BE2C (cell line): ENCODE results near the gene GMEB2. TPM values are rescaled to one million over a fixed set of nuclear protein-coding genes. Genes with fewer than 3 reads are reported as not detected.
A peak's percentile ranks its signal among the peaks of the same experiment; 100 is the strongest.
"Not testable (repeated sequence)": the region's sequence is repeated elsewhere in the genome, so short reads cannot be mapped to it uniquely, and the experiment has no call there.

Experiments
- DNase-seq: peaks from one replicate; pipeline ENCODE4 v3.0.0-alpha.2; 2020
- H3K27me3 ChIP-seq: fragments of 250-450 bp; sonication (Bioruptor Pico); 2 replicates; pipeline ENCODE4 v1.5.1; 2020; ENCODE audit warnings: mild to moderate bottlenecking
- H3K36me3 ChIP-seq: fragments of 250-450 bp; sonication (Bioruptor Pico); 2 replicates; pipeline ENCODE4 v1.5.1; 2020; ENCODE audit warnings: mild to moderate bottlenecking
- H3K4me1 ChIP-seq: fragments of 250-450 bp; sonication (Bioruptor Pico); 2 replicates; pipeline ENCODE4 v1.5.1; 2020
- H3K4me3 ChIP-seq: 2 replicates; pipeline ENCODE4 v1.5.1; 2011; ENCODE audit warnings: low read depth, low read length
- H3K9me3 ChIP-seq: fragments of 250-450 bp; sonication (Bioruptor Pico); 2 replicates; pipeline ENCODE4 v1.5.1; 2020
- polyA plus RNA-seq: library from polyadenylated mRNA; unstranded; fragments of >200 nt; gene quantifications from one replicate; pipeline ENCODE4 v1.2.1, GENCODE V29; 2012; ENCODE audit warnings: low read depth, missing spikeins; ENCODE audit not compliant: insufficient read length, insufficient read depth
- TF ChIP-seq, protein P1 (sequence below): IDR thresholded peaks from 2 replicates; pipeline ENCODE4 v1.5.1; 2012; ENCODE audit warnings: mild to moderate bottlenecking, low read depth, low read length

The GMEB2 gene
- polyA plus RNA-seq, result 21.2 TPM

DNA sequence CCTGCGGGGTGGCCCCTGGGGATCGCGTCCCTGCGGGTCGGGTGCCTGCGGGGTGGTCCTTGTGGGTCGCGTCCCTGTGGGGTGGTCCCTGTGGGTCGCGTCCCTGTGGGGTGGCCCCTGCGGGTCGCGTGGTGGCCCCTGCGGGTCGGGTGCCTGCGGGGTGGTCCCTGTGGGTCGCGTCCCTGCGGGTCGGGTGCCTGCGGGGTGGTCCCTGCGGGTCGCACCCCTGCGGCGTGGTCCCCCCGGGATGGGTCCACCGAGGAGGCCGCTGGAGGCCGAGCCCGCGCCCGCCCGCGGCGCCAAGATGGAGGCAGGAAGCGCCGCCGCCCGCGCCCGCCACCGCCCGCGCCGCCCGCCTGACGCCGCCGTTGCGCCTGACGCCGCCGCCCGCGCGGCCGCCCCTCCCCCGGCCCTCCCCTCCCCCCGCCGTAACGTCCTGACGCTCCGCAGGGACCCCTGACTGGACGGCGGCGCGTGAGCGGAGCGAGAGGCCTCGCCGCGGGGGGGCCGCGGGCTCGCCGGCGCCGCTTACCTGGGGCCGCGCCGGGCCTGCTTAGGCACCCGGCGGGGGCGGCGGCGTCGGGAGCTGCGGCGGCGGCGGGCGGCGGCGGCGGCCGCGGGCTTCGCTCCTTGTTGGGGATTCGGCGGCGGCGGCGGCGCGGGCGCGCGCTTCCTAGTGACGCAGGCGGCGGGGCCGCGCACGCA, at the start of gene GMEB2:
TSS of gene GMEB2 (minus strand) at position 678 of the 705 bp plus-strand sequence. CDS start 7,704 bp downstream, outside the sequence.
- Histone ChIP-seq H3K36me3 (peaks cover 4% of the 10 kb centered on the region; the same call in 1 of the 2 replicates), H3K9me3 (no peaks in the 10 kb centered on the region), H3K4me1 (no peaks in the 10 kb centered on the region; the same call in 1 of the 2 replicates), H3K4me3 (peak within 1 kb of the TSS; percentile 90), H3K27me3 (no peaks in the 10 kb centered on the region)
- TF ChIP-seq, protein P1, sequence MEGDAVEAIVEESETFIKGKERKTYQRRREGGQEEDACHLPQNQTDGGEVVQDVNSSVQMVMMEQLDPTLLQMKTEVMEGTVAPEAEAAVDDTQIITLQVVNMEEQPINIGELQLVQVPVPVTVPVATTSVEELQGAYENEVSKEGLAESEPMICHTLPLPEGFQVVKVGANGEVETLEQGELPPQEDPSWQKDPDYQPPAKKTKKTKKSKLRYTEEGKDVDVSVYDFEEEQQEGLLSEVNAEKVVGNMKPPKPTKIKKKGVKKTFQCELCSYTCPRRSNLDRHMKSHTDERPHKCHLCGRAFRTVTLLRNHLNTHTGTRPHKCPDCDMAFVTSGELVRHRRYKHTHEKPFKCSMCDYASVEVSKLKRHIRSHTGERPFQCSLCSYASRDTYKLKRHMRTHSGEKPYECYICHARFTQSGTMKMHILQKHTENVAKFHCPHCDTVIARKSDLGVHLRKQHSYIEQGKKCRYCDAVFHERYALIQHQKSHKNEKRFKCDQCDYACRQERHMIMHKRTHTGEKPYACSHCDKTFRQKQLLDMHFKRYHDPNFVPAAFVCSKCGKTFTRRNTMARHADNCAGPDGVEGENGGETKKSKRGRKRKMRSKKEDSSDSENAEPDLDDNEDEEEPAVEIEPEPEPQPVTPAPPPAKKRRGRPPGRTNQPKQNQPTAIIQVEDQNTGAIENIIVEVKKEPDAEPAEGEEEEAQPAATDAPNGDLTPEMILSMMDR, result no peak
- peak; percentile 82 for DNase-seq

GRCh38 chr20:63675681-63676368, 48.9 kb upstream of the GMEB2 start:
- H3K9me3 ChIP-seq, result no peaks in the 10 kb centered on the region
- H3K36me3 ChIP-seq, result peaks cover 41% of the 10 kb centered on the region
- TF ChIP-seq, protein P1, result no peak
- H3K27me3 ChIP-seq, result no peaks in the 10 kb centered on the region
- no peaks in the 10 kb centered on the region for H3K4me1 ChIP-seq
- no peak for DNase-seq
- H3K4me3 ChIP-seq, result no peak overlapping the region

GRCh38 chr20:63673951-63674350, 47.0 kb upstream of the GMEB2 start:
- H3K4me1 ChIP-seq, result no peaks in the 10 kb centered on the region
- H3K36me3 ChIP-seq, result peaks cover 44% of the 10 kb centered on the region
- no peaks in the 10 kb centered on the region for H3K27me3 ChIP-seq
- H3K9me3 ChIP-seq, result no peaks in the 10 kb centered on the region
- no peak overlapping the region for H3K4me3 ChIP-seq
- no peak for DNase-seq
- TF ChIP-seq, protein P1, result no peak

GRCh38 chr20:63672666-63673065, 45.8 kb upstream of the GMEB2 start:
- no peaks in the 10 kb centered on the region for H3K27me3 ChIP-seq
- DNase-seq, result no peak
- no peak overlapping the region for H3K4me3 ChIP-seq
- no peaks in the 10 kb centered on the region for H3K9me3 ChIP-seq
- H3K4me1 ChIP-seq, result no peaks in the 10 kb centered on the region
- TF ChIP-seq, protein P1, result no peak
- H3K36me3 ChIP-seq, result peaks cover 53% of the 10 kb centered on the region

- H3K4me1 ChIP-seq, DNase-seq, H3K27me3 ChIP-seq, H3K4me3 ChIP-seq, H3K9me3 ChIP-seq: not testable (repeated sequence)
- peaks cover 56% of the 10 kb centered on the region for H3K36me3 ChIP-seq
Measured at GRCh38 chr20:63671695-63672094, 44.8 kb upstream of the GMEB2 start.

DNA sequence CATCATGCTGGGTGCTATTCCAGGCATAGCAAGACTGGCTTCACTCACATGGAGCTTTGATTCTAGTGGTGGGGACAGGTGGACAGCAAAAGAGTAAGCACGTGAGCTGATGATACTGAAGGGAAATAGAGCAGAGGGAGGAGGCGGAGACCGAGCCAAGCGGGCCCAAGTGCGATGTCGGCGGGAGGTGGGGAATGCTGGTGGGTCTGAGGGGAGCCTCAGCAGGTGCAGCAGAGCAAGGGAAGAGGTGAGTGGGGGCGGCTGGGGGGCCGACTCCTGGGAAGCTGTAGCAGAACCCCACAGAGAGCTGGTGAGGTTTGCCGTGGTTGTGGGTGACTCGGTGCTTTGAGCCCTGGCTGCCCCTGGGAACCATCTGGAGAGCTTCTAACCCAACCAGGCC, 41.5 kb upstream of the GMEB2 start:
- H3K4me3 ChIP-seq, result no peak overlapping the region
- peaks cover 46% of the 10 kb centered on the region for H3K36me3 ChIP-seq
- H3K4me1 ChIP-seq, result peaks cover 12% of the 10 kb centered on the region
- H3K27me3 ChIP-seq, result no peaks in the 10 kb centered on the region
- no peak for DNase-seq
- no peaks in the 10 kb centered on the region for H3K9me3 ChIP-seq
- TF ChIP-seq, protein P1, result no peak
